Fibroblast of lung (primary cell): ENCODE results near the gene CDH4. TPM values are rescaled to one million over a fixed set of nuclear protein-coding genes. Genes with fewer than 3 reads are reported as not detected.

Experiments used
- DNase-seq, 2 donors: peaks; one replicate each; pipeline versions ENCODE4 v3.0.0 to v3.0.0-alpha.2; 2010; ENCODE audit warnings: low read depth in 2 of 2
- H2AFZ ChIP-seq: 2 replicates; pipeline ENCODE4 v1.5.1; 2012; ENCODE audit warnings: low read length, control low read depth, inconsistent platforms
- H3K27ac ChIP-seq: 2 replicates; pipeline ENCODE4 v1.5.1; 2011; ENCODE audit warnings: low read length, control low read depth; ENCODE audit not compliant: insufficient read depth
- H3K27me3 ChIP-seq: 2 replicates; pipeline ENCODE4 v1.5.1; 2011; ENCODE audit warnings: mild to moderate bottlenecking, low read length; ENCODE audit not compliant: control insufficient read depth, insufficient read depth
- H3K36me3 ChIP-seq: 2 replicates; pipeline ENCODE4 v1.5.1; 2011; ENCODE audit warnings: low read length; ENCODE audit not compliant: control insufficient read depth, insufficient read depth
- H3K4me1 ChIP-seq: 2 replicates; pipeline ENCODE4 v1.5.1; 2011; ENCODE audit warnings: low read length; ENCODE audit not compliant: control insufficient read depth, insufficient read depth; ENCODE audit errors: extremely low read depth
- H3K4me2 ChIP-seq: 2 replicates; pipeline ENCODE4 v1.5.1; 2011; ENCODE audit warnings: low read length, control low read depth; ENCODE audit not compliant: insufficient read depth; ENCODE audit errors: extremely low read depth
- H3K4me3 ChIP-seq, 4 experiments: fragments of 200-600 bp in 1 of 4; sonication (generic) in 1 of 4; replicated peaks in 1 of 4; 2 replicates each; pipeline ENCODE4 v1.5.1; 2011 to 2016; ENCODE audit warnings: low read length in 4 of 4, low read depth in 3 of 4, mild to moderate bottlenecking in 3 of 4, control low read depth in 2 of 4, inconsistent platforms in 1 of 4, mixed read lengths in 1 of 4; ENCODE audit not compliant: insufficient read depth in 1 of 4; ENCODE audit errors: control extremely low read depth in 1 of 4
- H3K79me2 ChIP-seq: 2 replicates; pipeline ENCODE4 v1.5.1; 2012; ENCODE audit warnings: mild to moderate bottlenecking, low read length, inconsistent platforms; ENCODE audit not compliant: control insufficient read depth, insufficient read depth
- H3K9ac ChIP-seq: 2 replicates; pipeline ENCODE4 v1.5.1; 2011; ENCODE audit warnings: mild to moderate bottlenecking, low read length, control low read depth; ENCODE audit not compliant: insufficient read depth
- H3K9me3 ChIP-seq: 2 replicates; pipeline ENCODE4 v1.5.1; 2012; ENCODE audit warnings: low read depth, low read length; ENCODE audit not compliant: control insufficient read depth, insufficient read depth
- H4K20me1 ChIP-seq: 2 replicates; pipeline ENCODE4 v1.5.1; 2011; ENCODE audit warnings: low read length; ENCODE audit not compliant: control insufficient read depth, insufficient read depth; ENCODE audit errors: extremely low read depth
- CTCF ChIP-seq, 2 donors: IDR thresholded peaks in 1 of 2; conservative IDR thresholded peaks in 1 of 2; 1 replicate in 1 of 2; 2 replicates in 1 of 2; pipeline ENCODE4 v1.5.1; 2011 to 2012; ENCODE audit warnings: low read length in 2 of 2, control low read depth in 1 of 2, inconsistent platforms in 1 of 2, low read depth in 1 of 2, mild to moderate bottlenecking in 1 of 2
- EZH2 ChIP-seq: IDR thresholded peaks from 2 replicates; pipeline ENCODE4 v1.5.1; 2012; ENCODE audit warnings: low read length, control low read depth, mild to moderate bottlenecking; ENCODE audit errors: missing control alignments
- polyA plus RNA-seq, 2 donors: library from polyadenylated mRNA; depleted of rRNA in 1 of 2; stranded (reverse) in 1 of 2; unstranded in 1 of 2; fragments of >200 nt; gene quantifications; 2 replicates each; pipeline ENCODE4 v1.2.1, GENCODE V29; 2011 to 2012; ENCODE audit warnings: missing spikeins in 1 of 2
- total RNA-seq: library from RNA; depleted of rRNA; stranded (reverse); fragments of >200 nt; gene quantifications from 2 replicates; pipeline ENCODE4 v1.2.1, GENCODE V29; 2014

The CDH4 gene
- total and polyA plus RNA-seq, 2 donors (not counting 1 experiment from before 2014, with no cell fraction given) = 4.8 to 6.8 TPM

GRCh38 chr20:61767761-61768494, 515.9 kb downstream of the CDH4 start:
- no peak for DNase-seq
- Histone ChIP-seq H3K27ac (no peak overlapping the region), H3K9me3 (no peaks in the 10 kb centered on the region), H3K4me1 (no peaks in the 10 kb centered on the region), H3K27me3 (no peaks in the 10 kb centered on the region), H2AFZ (no peak overlapping the region), H3K36me3 (no peaks in the 10 kb centered on the region), H3K4me2 (no peak overlapping the region), H3K9ac (no peak overlapping the region), H3K4me3 (no peak overlapping the region), H3K79me2 (no peaks in the 10 kb centered on the region), H4K20me1 (no peaks in the 10 kb centered on the region)
- TF ChIP-seq CTCF (conservative IDR thresholded peaks at IDR 0.05 in 1 of 2, IDR thresholded peaks at IDR 0.05 in 1 of 2; ENCODE audit: low read depth in 1 of 2, low read length in 2 of 2) (no peak), EZH2 (no peak)

GRCh38 chr20:61768571-61769285, 516.7 kb downstream of the CDH4 start:
- no peak for TF ChIP-seq EZH2
- TF ChIP-seq CTCF (conservative IDR thresholded peaks at IDR 0.05 in 1 of 2, IDR thresholded peaks at IDR 0.05 in 1 of 2; ENCODE audit: low read depth in 1 of 2, low read length in 2 of 2) = no peak
- H3K9ac ChIP-seq = no peak overlapping the region
- no peak overlapping the region for H2AFZ ChIP-seq
- H3K4me2 ChIP-seq = no peak overlapping the region
- no peak overlapping the region for H3K4me3 ChIP-seq
- no peaks in the 10 kb centered on the region for H3K4me1 ChIP-seq
- H4K20me1 ChIP-seq = no peaks in the 10 kb centered on the region
- no peak for DNase-seq
- no peaks in the 10 kb centered on the region for H3K9me3 ChIP-seq
- H3K27me3 ChIP-seq = no peaks in the 10 kb centered on the region
- no peak overlapping the region for H3K27ac ChIP-seq
- H3K36me3 ChIP-seq = no peaks in the 10 kb centered on the region
- H3K79me2 ChIP-seq = no peaks in the 10 kb centered on the region

- H3K4me2 ChIP-seq = no peak overlapping the region
- no peak overlapping the region for H3K9ac ChIP-seq
- no peak for DNase-seq
- no peak overlapping the region for H3K4me3 ChIP-seq
- H3K4me1 ChIP-seq = no peaks in the 10 kb centered on the region
- no peaks in the 10 kb centered on the region for H3K36me3 ChIP-seq
- TF ChIP-seq CTCF (conservative IDR thresholded peaks at IDR 0.05 in 1 of 2, IDR thresholded peaks at IDR 0.05 in 1 of 2; ENCODE audit: low read depth in 1 of 2, low read length in 2 of 2) (no peak), EZH2 (no peak)
- H4K20me1 ChIP-seq = no peaks in the 10 kb centered on the region
- no peaks in the 10 kb centered on the region for H3K9me3 ChIP-seq
- H2AFZ ChIP-seq = no peak overlapping the region
- H3K27ac ChIP-seq = no peak overlapping the region
- no peaks in the 10 kb centered on the region for H3K79me2 ChIP-seq
- H3K27me3 ChIP-seq = no peaks in the 10 kb centered on the region
Observed at GRCh38 chr20:61769286-61769832, 517.3 kb downstream of the CDH4 start.
